Glomerular endothelial cell (primary cell): ENCODE results near the gene RASSF1. TPM values are rescaled to one million over a fixed set of nuclear protein-coding genes. Genes with fewer than 3 reads are reported as not detected.

ENCODE experiments used
- DNase-seq: peaks from one replicate; pipeline ENCODE4 v3.0.0-alpha.2; 2011; ENCODE audit warnings: low read depth, low spot score; ENCODE audit errors: extremely low read depth
- total RNA-seq: library from RNA; depleted of rRNA; stranded (reverse); fragments of >200 nt; gene quantifications from 2 replicates; pipeline ENCODE4 v1.2.3, GENCODE V29; 2015

RASSF1 gene
- 23.8 and 40.5 TPM in 2 replicates for total RNA-seq

DNA sequence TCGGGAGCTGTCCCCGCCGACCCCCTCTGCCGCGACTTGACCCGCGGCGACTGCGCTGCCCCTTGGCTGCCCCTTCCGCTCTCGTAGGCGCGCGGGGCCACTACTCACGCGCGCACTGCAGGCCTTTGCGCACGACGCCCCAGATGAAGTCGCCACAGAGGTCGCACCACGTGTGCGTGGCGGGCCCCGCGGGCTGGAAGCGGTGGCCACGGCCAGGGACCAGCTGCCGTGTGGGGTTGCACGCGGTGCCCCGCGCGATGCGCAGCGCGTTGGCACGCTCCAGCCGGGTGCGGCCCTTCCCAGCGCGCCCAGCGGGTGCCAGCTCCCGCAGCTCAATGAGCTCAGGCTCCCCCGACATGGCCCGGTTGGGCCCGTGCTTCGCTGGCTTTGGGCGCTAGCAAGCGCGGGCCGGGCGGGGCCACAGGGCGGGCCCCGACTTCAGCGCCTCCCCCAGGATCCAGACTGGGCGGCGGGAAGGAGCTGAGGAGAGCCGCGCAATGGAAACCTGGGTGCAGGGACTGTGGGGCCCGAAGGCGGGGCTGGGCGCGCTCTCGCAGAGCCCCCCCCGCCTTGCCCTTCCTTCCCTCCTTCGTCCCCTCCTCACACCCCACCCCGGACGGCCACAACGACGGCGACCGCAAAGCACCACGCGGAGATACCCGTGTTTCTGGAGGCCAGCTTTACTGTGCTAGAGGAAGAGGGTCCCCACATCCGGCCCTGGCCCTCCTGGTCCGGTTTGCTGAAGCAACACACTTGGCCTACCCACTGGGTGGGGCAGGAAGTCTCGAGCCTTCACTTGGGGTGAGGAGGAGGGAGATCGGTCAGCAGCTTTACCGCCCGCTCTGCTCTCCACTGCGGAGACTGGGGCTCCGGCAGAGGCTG lies at the start of gene RASSF1:
TSS of gene RASSF1 (minus strand) at position 389 of the 882 bp plus-strand sequence. CDS start at position 358, 31 bp downstream.
- DNase-seq: no peak

DNA sequence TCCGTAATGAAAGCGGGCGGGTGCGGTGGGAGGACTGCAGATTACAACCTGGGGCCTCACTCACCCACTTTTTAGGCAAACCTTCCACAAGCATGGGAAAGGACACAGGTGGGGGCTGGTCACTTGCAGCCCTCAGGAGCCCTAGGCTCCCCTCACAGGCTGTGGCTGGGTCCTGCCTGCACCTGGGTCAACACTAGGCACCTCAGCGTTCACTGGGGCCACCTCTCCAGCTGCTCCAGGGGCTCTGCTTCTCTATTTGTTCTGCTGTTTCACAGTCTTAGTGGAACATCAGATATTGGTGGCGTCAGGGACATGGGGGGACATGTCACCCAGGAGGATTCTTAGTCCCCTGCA lies 48.8 kb upstream of the RASSF1 start:
- DNase-seq: no peak

- no peak for DNase-seq
These were observed 48.2 kb upstream of the RASSF1 start for GRCh38 chr3:50388720-50389413.

- DNase-seq: no peak
These were observed 47.5 kb upstream of the RASSF1 start for GRCh38 chr3:50388016-50388719.

DNA sequence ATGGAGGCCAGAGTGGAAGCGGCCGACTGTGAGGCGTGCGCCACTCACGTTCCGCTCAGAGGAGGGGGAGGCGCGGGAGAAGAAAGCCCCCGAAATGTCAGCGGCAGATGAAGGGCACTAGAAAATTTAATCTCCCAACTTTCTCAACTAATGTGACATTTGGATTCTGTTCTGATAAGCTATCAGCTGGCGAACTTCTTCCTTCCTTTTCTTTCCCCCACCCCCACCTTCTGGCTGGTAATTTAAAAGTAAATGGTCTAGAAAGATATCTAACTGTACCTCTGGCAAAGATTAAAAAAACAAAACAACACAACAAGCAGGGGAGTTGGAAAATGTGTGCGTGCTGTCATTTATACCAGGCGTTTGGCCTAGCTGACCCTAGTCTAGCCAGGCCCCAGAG lies 45.1 kb upstream of the RASSF1 start:
- DNase-seq: no peak

DNA sequence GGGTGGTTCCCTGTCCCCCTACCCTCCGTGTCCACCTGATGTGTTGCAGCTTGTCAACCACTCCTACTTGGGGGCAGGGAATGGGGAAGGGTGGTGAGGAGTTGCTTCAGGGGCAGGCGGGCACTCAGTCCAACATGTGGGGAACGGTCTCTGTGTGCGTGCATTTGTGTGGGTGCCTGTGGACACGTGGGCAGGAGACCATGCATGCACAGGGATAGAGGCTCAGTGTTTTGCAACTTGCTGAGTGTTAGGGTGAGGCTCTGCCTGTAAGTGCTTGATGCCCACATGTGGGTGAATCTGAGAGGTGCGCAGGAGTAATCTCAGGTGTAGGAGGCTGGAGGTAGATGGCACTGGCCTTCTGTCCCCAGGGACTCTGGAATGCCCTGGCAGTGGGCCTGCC lies 43.1 kb upstream of the RASSF1 start:
- no peak for DNase-seq

GRCh38 chr3:50382722-50383121 lies 42.1 kb upstream of the RASSF1 start:
- no peak for DNase-seq

DNA sequence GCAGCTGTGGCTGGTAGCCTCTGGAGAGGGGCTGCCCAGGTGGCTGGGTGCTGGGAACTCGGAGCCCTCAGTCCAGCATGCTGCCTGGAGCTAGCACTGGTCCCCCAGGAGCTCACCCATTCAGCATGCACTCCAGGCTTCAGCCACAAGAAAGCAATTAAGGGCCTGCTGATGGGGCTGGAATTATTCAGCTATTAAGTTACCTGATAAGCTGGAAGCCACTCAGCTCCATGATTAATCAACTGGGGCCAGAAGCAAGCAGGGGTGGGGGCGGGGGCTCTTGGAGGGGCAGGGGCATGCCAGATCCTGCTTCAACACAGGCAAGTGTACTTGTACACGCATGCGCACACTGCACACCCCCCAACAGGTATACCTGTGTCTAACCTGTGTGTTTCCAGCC lies 40.7 kb upstream of the RASSF1 start:
- no peak for DNase-seq

- DNase-seq: no peak
These were observed 39.9 kb upstream of the RASSF1 start for GRCh38 chr3:50380405-50381085.

- no peak for DNase-seq
These were observed 38.1 kb upstream of the RASSF1 start for GRCh38 chr3:50378757-50379156.

GRCh38 chr3:50378024-50378423 lies 37.4 kb upstream of the RASSF1 start:
- DNase-seq: no peak

DNA sequence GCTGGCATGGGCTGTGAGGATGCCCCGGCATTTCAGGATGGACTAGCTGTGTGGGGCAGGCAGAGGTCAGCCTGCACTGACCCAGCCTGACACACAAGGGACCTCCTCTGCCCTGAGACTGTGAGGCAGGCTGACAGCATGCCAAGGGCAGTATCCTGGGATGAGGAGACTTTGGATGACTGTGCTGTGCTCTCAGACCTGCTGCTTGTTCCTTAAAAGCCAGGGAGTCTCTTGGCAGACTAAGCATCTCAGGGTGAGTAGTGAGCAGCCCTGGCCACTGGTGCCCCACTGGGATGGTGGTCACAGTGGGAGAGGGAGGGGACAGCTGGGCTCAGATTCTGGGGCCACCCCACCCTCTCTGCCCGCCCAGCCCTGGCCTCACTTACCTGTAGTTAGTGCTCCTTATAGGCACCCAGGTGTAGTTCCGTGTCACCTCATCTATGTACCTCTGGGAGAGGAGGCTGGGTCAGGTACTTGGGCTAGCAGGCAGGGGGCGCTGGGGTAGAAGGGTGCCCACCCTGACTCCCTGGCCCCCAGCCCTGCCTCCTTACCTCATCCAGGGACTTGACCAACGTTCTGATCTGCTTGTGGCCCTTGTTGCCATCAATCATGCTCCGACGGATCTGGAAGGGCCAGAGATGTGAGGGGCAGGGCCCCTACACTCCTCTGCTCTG lies 34.8 kb upstream of the RASSF1 start:
- DNase-seq: no peak

DNA sequence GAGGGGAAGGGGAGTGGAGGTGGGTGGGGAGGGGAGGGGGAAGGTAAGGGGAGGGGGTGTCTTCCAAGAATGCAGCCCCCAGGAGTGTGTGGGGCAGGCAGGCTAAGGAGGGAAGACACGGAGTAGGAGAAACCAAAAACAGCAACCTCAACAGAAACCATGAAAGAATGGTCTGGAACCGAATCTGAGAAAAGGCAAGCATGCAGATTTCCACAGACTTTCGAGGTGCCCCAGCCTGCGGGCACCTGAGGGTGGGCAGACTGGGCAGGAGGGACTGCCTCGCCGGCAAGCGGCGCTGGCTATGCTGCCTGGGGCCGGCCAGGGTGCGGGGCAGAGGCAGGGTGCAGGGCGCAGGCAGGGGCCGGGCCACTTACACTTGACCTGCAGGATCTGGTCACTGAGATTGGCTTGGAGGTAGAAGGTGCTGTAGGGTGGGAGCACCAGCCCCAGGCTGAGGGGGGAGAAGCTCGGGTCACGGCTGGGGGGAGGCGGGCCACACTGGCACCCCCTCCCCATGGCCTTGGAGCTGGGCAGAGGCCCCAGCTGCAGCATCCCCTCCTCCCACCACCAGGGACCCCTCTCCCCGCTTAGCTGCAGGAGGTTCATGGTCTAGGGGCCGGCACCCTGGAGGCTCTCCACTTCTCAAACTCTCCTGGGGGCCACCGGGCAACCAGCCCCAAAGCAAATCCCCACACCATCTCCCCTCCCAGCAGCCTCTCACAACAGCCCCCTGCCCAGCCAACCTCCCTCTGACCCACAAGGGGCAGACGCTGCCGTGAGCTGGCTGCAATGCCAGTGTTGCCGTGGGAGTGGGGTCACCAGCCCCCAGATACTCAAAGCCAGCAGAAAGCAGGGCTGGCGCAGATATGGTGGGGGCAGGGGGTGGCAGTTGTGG lies 34.0 kb upstream of the RASSF1 start:
- DNase-seq: no peak

- DNase-seq: no peak
These were observed 32.8 kb upstream of the RASSF1 start for GRCh38 chr3:50373146-50374051.

DNA sequence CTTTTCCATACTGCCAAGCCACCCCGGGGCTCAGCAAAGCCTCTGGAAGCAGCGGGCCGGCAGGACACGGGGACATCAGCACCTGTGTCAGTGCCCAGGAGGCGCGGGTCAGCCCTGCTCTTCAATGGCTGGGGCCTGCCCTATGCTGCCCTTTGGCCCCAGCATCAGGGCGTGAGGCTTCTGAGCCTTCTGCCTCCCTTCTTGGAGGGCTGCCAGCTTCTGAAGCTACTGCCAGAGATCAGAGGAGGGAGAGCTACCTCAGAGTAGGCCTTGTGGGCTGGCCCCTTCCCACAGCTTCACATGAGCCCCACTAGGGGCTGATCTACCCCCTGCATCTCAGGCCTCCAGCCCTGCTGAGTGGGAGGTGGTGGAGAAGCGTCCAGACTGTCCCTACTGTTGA lies 31.7 kb upstream of the RASSF1 start:
- no peak for DNase-seq

GRCh38 chr3:50371133-50371685 lies 30.6 kb upstream of the RASSF1 start:
- DNase-seq: no peak

- DNase-seq: no peak
These were observed 30.0 kb upstream of the RASSF1 start for GRCh38 chr3:50370594-50370993.

GRCh38 chr3:50369012-50369670 lies 28.5 kb upstream of the RASSF1 start:
- DNase-seq: no peak
